GM12801 (cell line): ENCODE data around the gene CDKAL1.

Experiments used
- CTCF ChIP-seq: IDR thresholded peaks from one replicate; pipeline ENCODE4 v1.5.1; 2011; ENCODE audit warnings: control low read depth; ENCODE audit not compliant: insufficient read length; ENCODE audit errors: extremely low read depth

Gene CDKAL1

GRCh38 chr6:20534295-20535262 is at the start of gene CDKAL1:
TSS of gene CDKAL1 (plus strand) at chr6:20534457. CDS start at chr6:20546351, 11,894 bp downstream.
- no peak for TF ChIP-seq CTCF

- no peak for TF ChIP-seq CTCF
These were observed 47.6 kb upstream of the CDKAL1 start for GRCh38 chr6:20486641-20487040.

- TF ChIP-seq CTCF = no peak
These were observed 46.4 kb upstream of the CDKAL1 start for GRCh38 chr6:20487669-20488375.

- TF ChIP-seq CTCF = no peak
These were observed 43.7 kb upstream of the CDKAL1 start for GRCh38 chr6:20490591-20490990.

GRCh38 chr6:20492099-20492498 is 42.2 kb upstream of the CDKAL1 start:
- no peak for TF ChIP-seq CTCF

GRCh38 chr6:20497216-20498040 is 36.8 kb upstream of the CDKAL1 start:
- no peak for TF ChIP-seq CTCF

- no peak for TF ChIP-seq CTCF
These were observed 36.2 kb upstream of the CDKAL1 start for GRCh38 chr6:20498041-20498385.
